ENCODE measurements around the gene FN3KRP. TPM values are rescaled to one million over a fixed set of nuclear protein-coding genes. Genes with fewer than 3 reads are reported as not detected.

FN3KRP gene
- total RNA-seq, 2 experiments from 2014 or later, result 28.3 to 36.3 TPM

DNA sequence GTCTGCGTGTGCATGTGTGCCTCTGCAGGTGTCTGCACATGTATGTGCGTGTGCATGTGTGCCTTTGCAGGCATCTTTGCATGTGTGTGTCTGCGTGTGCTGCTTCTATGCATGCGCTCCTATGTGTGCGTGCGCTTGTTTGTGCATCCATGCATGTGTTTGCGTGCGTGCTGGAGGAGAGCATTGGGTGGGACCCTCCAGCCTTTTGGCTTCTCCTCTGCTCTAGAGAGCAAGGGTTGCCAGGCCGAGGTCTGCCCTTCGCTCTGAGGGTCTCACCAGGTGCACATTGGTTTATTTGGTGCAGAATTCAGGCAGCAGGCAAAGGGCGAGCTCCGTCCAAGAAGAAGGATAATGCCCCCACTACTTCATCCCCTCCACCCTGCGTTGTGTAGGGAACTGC lies 17.0 kb upstream of the FN3KRP start:
- Mint-ChIP-seq H3K4me1 (peaks cover 10% of the 10 kb centered on the region), H3K27me3 (peaks cover 3% of the 10 kb centered on the region), H3K9me3 (ENCODE audit: low read depth) (peaks cover 3% of the 10 kb centered on the region), H3K27ac (no peak overlapping the region), H3K36me3 (ENCODE audit: low read depth) (peaks cover 5% of the 10 kb centered on the region), H3K4me3 (peak overlapping the region; percentile 67)
- intact Hi-C loops (cut with DNase I, micrococcal nuclease), result loop anchor here in 1 of 2 experiments (5.0 kb wide), 2 partner anchors 247 to 787 kb away; partner anchors contain the start of genes CYBC1 and PCYT2
- ChIA-PET CTCF (interaction anchor here (0.7 kb wide), 1 partner anchor 127 kb away, joined by 3 read pairs; no protein-coding TSS in a partner anchor), POLR2A (no interaction called here)
- no peak for DNase-seq
- no peak for ATAC-seq

DNA sequence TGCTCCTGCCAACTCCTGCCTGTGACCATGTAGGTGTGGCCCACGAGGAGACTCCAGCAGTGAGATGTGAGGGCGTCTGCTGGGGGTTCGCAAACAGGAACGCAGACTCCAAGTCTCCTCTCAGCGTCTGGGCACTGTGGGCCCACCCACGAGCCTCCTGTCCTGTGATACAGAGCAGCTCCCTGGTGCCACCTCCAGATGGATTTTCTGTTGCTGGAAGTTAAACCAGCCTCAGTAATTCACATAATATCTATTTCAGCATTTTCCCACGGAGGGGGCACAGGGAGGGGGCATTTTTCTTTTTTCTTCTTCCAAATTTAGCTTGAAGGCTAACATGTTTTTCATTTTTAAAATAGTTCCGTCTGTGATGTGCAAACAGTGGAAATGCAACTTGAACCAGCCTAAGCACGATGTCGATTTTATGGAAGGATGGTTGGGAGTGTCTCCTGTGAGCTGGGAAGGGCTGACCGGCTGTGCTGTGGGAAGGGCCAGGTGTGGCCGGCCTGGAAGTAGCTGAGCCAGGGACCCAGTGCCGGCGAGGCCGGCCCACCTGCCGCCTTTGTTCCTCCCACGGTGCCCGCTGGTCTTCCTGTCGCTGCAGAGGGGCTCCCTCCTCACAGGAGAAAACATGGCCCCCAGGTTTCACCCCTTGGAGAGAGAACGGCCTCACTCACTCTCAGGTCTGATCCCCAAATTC lies 14.1 kb upstream of the FN3KRP start:
- Mint-ChIP-seq H3K27me3 (no peaks in the 10 kb centered on the region), H3K36me3 (ENCODE audit: low read depth) (no peaks in the 10 kb centered on the region), H3K9me3 (ENCODE audit: low read depth) (no peaks in the 10 kb centered on the region), H3K4me3 (no peak overlapping the region), H3K27ac (no peak overlapping the region), H3K4me1 (peaks cover 5% of the 10 kb centered on the region)
- ChIA-PET CTCF (no interaction called here), POLR2A (interaction anchor here (0.6 kb wide), 1 partner anchor 13 kb away, joined by 3 read pairs; no protein-coding TSS in a partner anchor)
- intact Hi-C loops (cut with DNase I, micrococcal nuclease), result no loop called here
- no peak for DNase-seq
- no peak for ATAC-seq

DNA sequence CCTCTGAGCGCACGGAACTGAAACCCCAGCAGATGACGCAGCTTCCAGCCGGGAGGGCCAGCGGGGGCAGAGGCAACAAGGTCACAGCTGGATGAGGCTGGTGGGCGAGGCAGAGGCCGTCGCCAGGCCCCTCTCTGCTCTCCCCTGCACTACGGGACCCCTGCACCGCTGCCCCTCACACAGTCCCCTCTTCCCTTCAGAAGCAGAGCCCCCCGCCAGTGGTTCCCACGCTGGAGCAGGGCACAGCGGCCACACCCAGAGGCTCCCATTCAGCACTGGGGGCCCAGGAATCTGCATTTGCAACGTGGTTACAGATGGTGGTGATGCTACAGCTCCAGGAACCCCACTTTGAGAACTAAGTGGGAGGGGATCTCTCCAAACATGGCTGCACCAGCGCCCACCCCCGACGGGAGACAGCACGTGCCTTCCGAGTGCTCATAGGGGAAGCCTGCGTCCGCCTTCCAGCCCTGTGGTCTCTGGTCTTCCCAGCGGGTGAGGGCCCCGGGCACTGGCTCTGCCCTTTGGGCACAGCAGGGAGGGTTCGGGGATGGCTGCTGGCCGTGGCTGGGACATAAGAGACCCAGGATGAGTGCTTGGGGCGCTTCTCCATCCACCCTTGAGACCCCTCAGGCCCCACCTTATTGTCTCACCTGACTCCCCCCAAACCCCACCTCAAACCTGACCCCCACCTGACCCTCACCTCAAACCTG lies 13.3 kb upstream of the FN3KRP start:
- DNase-seq, result no peak
- no peak overlapping the region for H3K27ac Mint-ChIP-seq
- ATAC-seq, result no peak
- POLR2A ChIA-PET, result no interaction called here
- no peaks in the 10 kb centered on the region for H3K9me3 Mint-ChIP-seq (ENCODE audit: low read depth)
- no peak overlapping the region for H3K4me3 Mint-ChIP-seq
- CTCF ChIA-PET, result no interaction called here
- no peaks in the 10 kb centered on the region for H3K36me3 Mint-ChIP-seq (ENCODE audit: low read depth)
- H3K4me1 Mint-ChIP-seq, result peaks cover 10% of the 10 kb centered on the region
- H3K27me3 Mint-ChIP-seq, result no peaks in the 10 kb centered on the region
- intact Hi-C loops (cut with DNase I, micrococcal nuclease), result no loop called here

DNA sequence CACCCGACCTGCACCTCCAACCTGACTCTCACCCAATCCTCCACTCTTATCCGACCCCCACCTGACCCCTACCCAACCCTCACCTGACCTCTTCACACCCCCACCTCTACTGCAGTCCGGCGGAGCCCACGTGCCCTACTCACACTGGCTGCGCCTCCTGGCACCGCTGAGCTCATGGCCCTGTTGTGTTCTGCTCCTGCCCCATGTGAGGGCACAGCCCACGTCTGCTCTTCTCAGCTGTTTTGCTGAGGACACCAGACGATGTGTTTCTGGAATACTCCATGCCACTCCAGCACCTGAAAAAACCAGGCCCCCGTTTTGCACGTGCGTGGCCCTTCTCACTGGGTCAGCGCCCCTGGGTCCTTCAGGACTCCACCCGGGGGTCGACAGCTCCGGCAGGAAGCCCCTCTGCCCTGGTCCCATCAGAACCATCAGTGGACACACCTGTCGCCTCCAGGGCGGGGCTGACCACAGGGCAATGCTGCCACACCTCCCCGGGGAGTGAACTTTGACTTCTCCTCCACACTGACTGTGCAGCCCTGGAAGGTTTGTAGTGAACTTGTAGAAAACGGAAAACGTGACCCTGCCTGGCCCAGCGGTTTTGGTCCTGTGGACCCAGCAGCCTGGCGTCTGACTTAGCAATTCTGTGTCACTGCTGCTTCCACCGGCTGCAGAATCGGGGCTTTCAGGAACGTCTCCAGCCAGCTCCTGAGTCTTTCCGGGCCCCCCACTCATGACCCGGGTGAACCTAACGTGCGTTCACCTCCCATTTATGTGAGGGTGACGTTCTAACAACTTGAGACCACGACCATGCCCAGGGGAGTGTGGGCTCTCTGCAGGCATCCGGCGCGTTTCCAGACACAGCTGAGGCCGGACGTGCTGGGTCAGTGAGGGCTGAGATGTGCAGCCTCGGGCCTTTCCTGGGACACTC lies 12.3 kb upstream of the FN3KRP start:
- no peak overlapping the region for H3K27ac Mint-ChIP-seq
- ChIA-PET CTCF (interaction anchor here (0.6 to 0.7 kb wide), 2 partner anchors 12 to 77 kb away, joined by 3 read pairs; no protein-coding TSS in a partner anchor), POLR2A (no interaction called here)
- no peaks in the 10 kb centered on the region for H3K9me3 Mint-ChIP-seq (ENCODE audit: low read depth)
- H3K4me1 Mint-ChIP-seq, result peaks cover 9% of the 10 kb centered on the region
- no peaks in the 10 kb centered on the region for H3K27me3 Mint-ChIP-seq
- no peak for DNase-seq
- intact Hi-C loops (cut with DNase I, micrococcal nuclease), result no loop called here
- H3K4me3 Mint-ChIP-seq, result no peak overlapping the region
- no peak for ATAC-seq
- H3K36me3 Mint-ChIP-seq (ENCODE audit: low read depth), result no peaks in the 10 kb centered on the region

DNA sequence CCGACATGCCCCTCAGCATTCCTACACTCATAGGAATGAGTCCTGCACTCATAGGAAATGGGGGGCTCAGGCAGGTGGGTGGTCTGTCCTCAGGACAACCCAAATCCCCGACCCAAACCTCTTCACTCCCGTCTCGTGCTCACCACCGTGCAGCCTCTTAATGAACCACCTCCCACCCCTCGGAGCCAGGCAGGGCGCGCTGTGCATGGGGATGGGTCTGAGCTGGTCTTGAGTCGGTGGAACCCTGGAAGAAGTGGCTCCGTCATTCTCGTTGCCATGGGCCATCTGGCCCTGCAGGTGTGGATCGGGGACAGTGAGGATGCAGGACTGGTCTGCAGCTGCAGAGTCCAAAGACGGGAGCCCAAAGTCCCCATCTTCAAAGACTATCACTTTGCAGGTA lies 11.6 kb upstream of the FN3KRP start:
- Mint-ChIP-seq H3K27me3 (no peaks in the 10 kb centered on the region), H3K9me3 (ENCODE audit: low read depth) (no peaks in the 10 kb centered on the region), H3K36me3 (ENCODE audit: low read depth) (no peaks in the 10 kb centered on the region), H3K4me1 (peaks cover 6% of the 10 kb centered on the region), H3K27ac (no peak overlapping the region), H3K4me3 (no peak overlapping the region)
- ATAC-seq, result no peak
- ChIA-PET POLR2A (no interaction called here), CTCF (interaction anchor here (0.6 kb wide), 1 partner anchor 77 kb away, joined by 3 read pairs; no protein-coding TSS in a partner anchor)
- intact Hi-C loops (cut with DNase I, micrococcal nuclease), result no loop called here
- DNase-seq, result no peak

DNA sequence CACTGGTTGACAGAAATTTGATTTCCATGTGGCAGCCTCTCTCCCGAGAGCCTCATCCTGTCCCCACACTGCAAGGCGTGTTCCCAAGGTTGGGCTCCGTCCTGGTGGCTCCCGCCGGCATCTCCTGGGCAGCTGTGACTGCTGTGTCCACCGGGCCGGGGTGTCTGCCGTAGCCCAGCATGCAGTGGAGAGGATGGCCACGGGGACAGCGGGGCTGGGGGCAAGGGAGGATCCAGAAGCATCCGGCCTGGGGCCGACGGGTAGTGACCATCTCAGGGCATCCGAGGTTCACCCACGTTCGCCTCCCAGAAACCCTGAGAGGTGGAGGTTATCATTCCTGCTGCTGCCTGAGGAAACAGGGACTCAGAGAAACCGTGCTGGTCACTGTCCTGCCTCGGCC lies 10.8 kb upstream of the FN3KRP start:
- Mint-ChIP-seq H3K9me3 (ENCODE audit: low read depth) (no peaks in the 10 kb centered on the region), H3K36me3 (ENCODE audit: low read depth) (no peaks in the 10 kb centered on the region), H3K4me3 (no peak overlapping the region), H3K27me3 (no peaks in the 10 kb centered on the region), H3K4me1 (peaks cover 6% of the 10 kb centered on the region), H3K27ac (no peak overlapping the region)
- ChIA-PET POLR2A (no interaction called here), CTCF (no interaction called here)
- DNase-seq, result no peak
- intact Hi-C loops (cut with DNase I, micrococcal nuclease), result no loop called here
- ATAC-seq, result no peak

DNA sequence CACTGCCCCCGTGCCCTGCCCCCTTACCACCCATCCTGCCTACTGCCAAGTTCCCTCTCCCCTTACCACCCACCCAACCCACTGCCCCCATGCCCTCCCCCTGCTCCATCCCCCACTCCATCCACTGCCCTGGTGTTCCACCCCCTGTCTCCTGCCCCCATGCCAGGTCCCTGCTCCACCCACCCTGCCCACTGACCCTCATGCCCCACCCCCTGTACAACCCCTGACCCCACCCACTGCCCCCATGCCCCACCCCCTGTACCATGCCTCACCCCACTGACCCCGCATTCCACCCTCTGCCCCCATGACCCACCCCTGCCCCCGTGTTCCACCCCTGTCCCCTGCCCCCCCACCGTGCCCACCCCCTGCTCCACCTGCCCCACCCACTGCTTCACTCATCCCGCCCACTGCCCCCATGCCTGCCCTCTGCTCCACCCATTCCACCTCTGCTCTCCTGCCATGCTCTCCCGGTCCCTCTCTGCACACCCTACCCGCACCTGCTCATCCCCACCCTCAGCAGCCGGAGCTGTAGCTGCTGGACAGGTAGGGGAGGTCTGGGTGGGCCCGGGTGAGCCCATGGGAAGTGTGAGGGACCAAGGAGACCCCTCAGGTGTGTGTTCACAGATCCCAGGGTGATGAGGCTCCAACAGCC lies 7.4 kb upstream of the FN3KRP start:
- Mint-ChIP-seq H3K4me1 (peaks cover 6% of the 10 kb centered on the region), H3K9me3 (ENCODE audit: low read depth) (no peaks in the 10 kb centered on the region), H3K27ac (no peak overlapping the region), H3K27me3 (no peaks in the 10 kb centered on the region), H3K36me3 (ENCODE audit: low read depth) (no peaks in the 10 kb centered on the region), H3K4me3 (no peak overlapping the region)
- intact Hi-C loops (cut with DNase I, micrococcal nuclease), result no loop called here
- ChIA-PET CTCF (no interaction called here), POLR2A (no interaction called here)
- DNase-seq (no peak), ATAC-seq (no peak)

DNA sequence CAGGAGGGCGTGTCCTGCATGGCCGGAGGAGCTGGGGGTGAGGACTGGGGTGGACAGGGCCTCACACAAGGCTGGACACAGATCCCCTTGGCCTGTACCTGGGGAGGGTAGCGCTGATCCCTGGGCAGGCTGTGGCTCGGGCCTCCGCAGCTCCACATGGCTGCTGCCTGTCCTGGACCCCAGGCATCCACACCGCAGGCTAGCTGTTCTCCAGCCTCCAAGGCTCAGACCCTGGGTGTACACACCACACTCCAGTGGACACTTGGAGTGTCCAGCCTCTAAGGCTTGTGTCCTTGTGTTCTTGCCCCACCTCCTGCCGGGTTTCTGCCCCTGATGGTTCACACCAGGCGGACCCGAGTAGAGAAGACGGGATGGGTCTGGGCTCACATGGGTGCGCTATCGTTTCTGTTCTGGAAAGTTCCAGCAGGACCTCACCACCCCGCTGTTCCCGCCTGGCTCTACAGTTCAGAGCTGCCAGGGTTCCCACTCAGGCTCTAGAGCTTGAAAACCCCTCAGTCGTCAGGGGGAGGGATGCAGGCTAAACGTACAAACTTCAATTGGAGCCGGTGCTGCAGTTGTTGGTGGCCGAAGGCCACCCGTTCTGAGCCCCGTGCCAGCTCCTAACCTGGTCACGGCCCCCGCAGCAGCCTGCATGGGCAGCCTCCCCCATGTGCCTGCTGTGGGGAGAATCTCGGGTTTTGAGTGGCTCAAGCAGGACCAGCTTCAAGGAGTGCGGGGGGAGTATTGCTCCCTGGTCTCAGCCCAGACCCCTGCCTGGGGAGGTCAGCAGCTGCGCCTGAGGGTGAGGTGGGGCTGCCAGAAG lies 6.6 kb upstream of the FN3KRP start:
- intact Hi-C loops (cut with DNase I, micrococcal nuclease), result no loop called here
- Mint-ChIP-seq H3K27me3 (no peaks in the 10 kb centered on the region), H3K4me1 (peaks cover 6% of the 10 kb centered on the region), H3K27ac (no peak overlapping the region), H3K4me3 (no peak overlapping the region), H3K9me3 (ENCODE audit: low read depth) (no peaks in the 10 kb centered on the region), H3K36me3 (ENCODE audit: low read depth) (no peaks in the 10 kb centered on the region)
- ATAC-seq (no peak), DNase-seq (no peak)
- POLR2A ChIA-PET, result no interaction called here
- CTCF ChIA-PET, result no interaction called here

DNA sequence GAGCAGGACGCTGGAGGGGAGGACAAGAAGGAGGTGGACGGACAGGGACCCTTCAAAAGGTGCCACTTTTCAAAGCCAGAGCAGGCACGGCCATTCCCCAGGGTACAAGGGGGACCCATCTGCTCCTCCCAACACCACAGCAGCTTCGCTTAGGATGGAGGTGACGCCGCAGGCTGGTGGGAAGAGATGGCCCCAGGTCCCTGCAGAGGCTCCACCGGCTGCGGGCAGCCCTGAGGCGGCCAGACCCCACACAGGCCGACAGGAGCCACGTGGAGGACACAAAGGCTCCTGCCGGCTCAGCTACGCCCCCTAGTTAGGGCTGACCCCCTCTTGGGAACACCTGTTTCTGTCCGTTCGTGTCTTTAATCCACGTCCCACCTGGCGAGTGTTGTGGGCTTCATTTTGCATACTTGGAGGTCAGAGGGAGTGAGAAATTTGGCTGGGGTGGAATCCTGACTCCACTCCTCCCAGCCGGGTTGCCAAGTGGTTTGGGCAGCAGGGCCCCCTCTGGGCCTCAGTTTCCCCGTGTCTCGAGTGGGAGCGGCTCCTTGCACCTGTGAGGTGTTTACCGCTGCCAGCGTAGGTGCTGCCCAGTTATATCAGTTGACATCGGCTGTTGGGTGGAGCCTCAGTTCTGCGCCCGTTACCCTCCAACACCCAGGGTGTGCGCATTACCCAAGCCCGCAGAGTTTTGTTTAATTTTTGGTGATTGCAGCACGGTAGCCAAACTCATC lies 5.8 kb upstream of the FN3KRP start:
- H3K9me3 Mint-ChIP-seq (ENCODE audit: low read depth), result no peaks in the 10 kb centered on the region
- ATAC-seq, result no peak
- H3K4me1 Mint-ChIP-seq, result peaks cover 7% of the 10 kb centered on the region
- H3K4me3 Mint-ChIP-seq, result no peak overlapping the region
- POLR2A ChIA-PET, result no interaction called here
- no peak overlapping the region for H3K27ac Mint-ChIP-seq
- no peak for DNase-seq
- CTCF ChIA-PET, result no interaction called here
- H3K27me3 Mint-ChIP-seq, result no peaks in the 10 kb centered on the region
- H3K36me3 Mint-ChIP-seq (ENCODE audit: low read depth), result no peaks in the 10 kb centered on the region
- intact Hi-C loops (cut with DNase I, micrococcal nuclease), result no loop called here

DNA sequence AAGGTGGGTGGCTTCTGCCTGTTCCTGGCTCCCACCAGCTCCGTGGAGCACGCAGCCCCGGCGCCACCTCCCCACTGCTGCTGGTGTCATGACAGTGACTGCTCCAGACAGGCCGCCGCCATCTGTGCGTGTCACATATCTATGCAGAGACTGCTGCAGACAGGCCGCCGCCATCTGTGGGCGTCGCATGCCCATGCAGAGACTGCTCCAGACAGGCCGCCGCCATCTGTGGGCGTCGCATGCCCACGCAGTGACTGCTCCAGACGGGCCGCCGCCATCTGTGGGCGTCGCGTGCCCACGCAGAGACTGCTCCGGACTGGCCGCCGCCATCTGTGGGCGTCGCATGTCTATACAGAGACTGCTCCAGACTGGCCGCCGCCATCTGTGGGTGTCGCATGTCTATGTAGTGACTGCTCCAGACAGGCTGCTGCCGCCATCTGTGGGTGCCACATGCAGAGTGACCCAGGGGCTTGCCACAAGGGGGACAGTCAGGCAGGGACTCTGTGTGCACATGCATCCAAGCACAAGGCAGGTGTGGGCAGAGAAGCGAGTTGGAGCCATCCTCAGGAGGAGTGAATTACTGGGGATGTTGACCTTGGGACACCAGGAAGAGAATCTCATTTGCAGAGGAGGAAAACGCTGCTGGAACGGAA lies 3.3 kb upstream of the FN3KRP start:
- Mint-ChIP-seq H3K4me3 (no peak overlapping the region), H3K36me3 (ENCODE audit: low read depth) (peaks cover 2% of the 10 kb centered on the region), H3K4me1 (peaks cover 10% of the 10 kb centered on the region), H3K9me3 (ENCODE audit: low read depth) (no peaks in the 10 kb centered on the region), H3K27me3 (no peaks in the 10 kb centered on the region), H3K27ac (no peak overlapping the region)
- no peak for ATAC-seq
- CTCF ChIA-PET, result interaction anchor here (0.8 kb wide), 1 partner anchor 84 kb away, joined by 3 read pairs; no protein-coding TSS in a partner anchor
- intact Hi-C loops (cut with DNase I, micrococcal nuclease), result no loop called here
- DNase-seq, result no peak
- POLR2A ChIA-PET, result no interaction called here

Measured in activated CD4-positive, alpha-beta T cell treated with anti-CD3 and anti-CD28 coated beads for 36 hours (primary cell).